Stimulated activated naive B cell treated with anti-CD40 and anti-IgM and Interleukin-4, amounts not matched to agents 10 μg/mL and 1 μg/mL and 100 μg/mL, for 72 hours (primary cell): ENCODE results near the gene COL7A1.

Experiments
- ATAC-seq, 2 donors: fragments of 150-1000 bp; cut with Tn5 transposase; replicated peaks; 2 replicates each; pipeline ENCODE4 v1.10.0; 2021; ENCODE audit warnings: moderate library complexity in 1 of 2
- DNase-seq: peaks from one replicate; pipeline ENCODE4 v3.0.0; 2021
- H3K27ac Mint-ChIP-seq: one replicate; pipeline ENCODE4 v1.8.0; 2022; ENCODE audit warnings: mild to moderate bottlenecking, mixed read lengths
- H3K27me3 Mint-ChIP-seq, 2 donors: one replicate each; pipeline ENCODE4 v1.8.0; 2022; ENCODE audit warnings: mixed read lengths in 2 of 2
- H3K36me3 Mint-ChIP-seq, 2 donors: one replicate each; pipeline ENCODE4 v1.8.0; 2022; ENCODE audit warnings: mixed read lengths in 2 of 2, mild to moderate bottlenecking in 1 of 2
- H3K4me1 Mint-ChIP-seq, 2 donors: one replicate each; pipeline ENCODE4 v1.8.0; 2022; ENCODE audit warnings: mixed read lengths in 2 of 2, mild to moderate bottlenecking in 1 of 2
- H3K4me3 Mint-ChIP-seq, 2 donors: one replicate each; pipeline ENCODE4 v1.8.0; 2022; ENCODE audit warnings: mild to moderate bottlenecking in 2 of 2, mixed read lengths in 2 of 2, moderate library complexity in 1 of 2
- H3K9me3 Mint-ChIP-seq, 2 donors: one replicate each; pipeline ENCODE4 v1.8.0; 2022; ENCODE audit warnings: mixed read lengths in 2 of 2, mild to moderate bottlenecking in 1 of 2

The COL7A1 gene

GRCh38 chr3:48629894-48630293 lies 34.8 kb upstream of the COL7A1 start:
- Mint-ChIP-seq H3K4me1 (peaks cover 7 to 20% of the 10 kb centered on the region in 2 donors), H3K9me3 (no peaks in the 10 kb centered on the region), H3K27me3 (no peaks in the 10 kb centered on the region), H3K36me3 (peaks cover 33 to 59% of the 10 kb centered on the region in 2 donors), H3K27ac (no peak overlapping the region), H3K4me3 (no peak overlapping the region)
- ATAC-seq = no peak
- DNase-seq = no peak

- H3K9me3 Mint-ChIP-seq = no peaks in the 10 kb centered on the region
- H3K27me3 Mint-ChIP-seq = no peaks in the 10 kb centered on the region
- no peak overlapping the region for H3K27ac Mint-ChIP-seq
- H3K4me1 Mint-ChIP-seq = peaks cover 1 to 6% of the 10 kb centered on the region in 2 donors
- H3K4me3 Mint-ChIP-seq = no peak overlapping the region
- DNase-seq (no peak), ATAC-seq (no peak)
- peaks cover 35 to 63% of the 10 kb centered on the region in 2 donors for H3K36me3 Mint-ChIP-seq
These were observed 33.3 kb upstream of the COL7A1 start for GRCh38 chr3:48628277-48629017.

DNA sequence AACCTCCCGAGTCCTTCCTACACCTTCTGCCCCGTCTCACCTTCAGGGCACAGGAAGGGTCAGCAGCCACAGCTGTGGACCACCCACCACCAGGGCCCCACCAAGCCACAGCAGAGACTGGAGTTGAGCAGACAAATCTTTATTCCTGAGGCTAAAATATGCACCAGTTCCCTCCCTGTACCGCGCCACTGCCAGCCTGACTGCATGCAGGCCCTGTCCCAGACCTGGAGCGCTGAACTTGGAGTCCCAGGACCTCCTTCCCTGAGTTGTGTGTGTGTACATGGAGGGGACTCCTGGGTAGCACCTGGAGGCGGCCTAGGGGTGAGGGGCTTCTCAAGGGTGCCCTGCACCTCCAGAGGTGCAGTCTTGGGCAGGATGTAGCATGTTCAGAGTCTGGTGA lies 30.5 kb upstream of the COL7A1 start:
- no peaks in the 10 kb centered on the region for H3K9me3 Mint-ChIP-seq
- no peak for DNase-seq
- H3K27me3 Mint-ChIP-seq = no peaks in the 10 kb centered on the region
- no peak for ATAC-seq
- H3K4me1 Mint-ChIP-seq = peaks cover 2 to 4% of the 10 kb centered on the region in 2 donors
- H3K36me3 Mint-ChIP-seq = peaks cover 32 to 56% of the 10 kb centered on the region in 2 donors
- no peak overlapping the region for H3K4me3 Mint-ChIP-seq
- no peak overlapping the region for H3K27ac Mint-ChIP-seq

DNA sequence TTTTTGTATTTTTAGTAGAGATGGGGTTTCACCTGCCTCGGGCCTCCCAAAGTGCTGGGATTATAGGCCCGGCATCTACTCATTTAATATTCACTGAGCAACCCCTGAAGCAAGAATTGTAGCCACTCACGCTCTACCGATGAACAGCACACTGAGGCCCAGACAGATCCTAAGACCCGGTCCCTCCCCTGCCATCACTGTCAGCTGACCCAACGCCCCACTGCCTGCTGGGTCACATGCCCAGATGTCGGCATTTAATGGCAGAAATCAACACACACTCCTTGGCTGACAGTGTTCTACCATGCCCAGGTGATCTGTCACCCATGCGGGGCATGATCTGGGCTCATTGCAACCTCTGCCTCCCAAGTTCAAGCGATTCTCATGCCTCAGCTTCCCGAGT lies 29.6 kb upstream of the COL7A1 start:
- peaks cover 32 to 62% of the 10 kb centered on the region in 2 donors for H3K36me3 Mint-ChIP-seq
- no peak overlapping the region for H3K4me3 Mint-ChIP-seq
- ATAC-seq (no peak), DNase-seq (no peak)
- H3K9me3 Mint-ChIP-seq = peaks cover 0 to 3% of the 10 kb centered on the region in 2 donors
- H3K27ac Mint-ChIP-seq = no peak overlapping the region
- H3K27me3 Mint-ChIP-seq = no peaks in the 10 kb centered on the region
- H3K4me1 Mint-ChIP-seq = peaks cover 4 to 5% of the 10 kb centered on the region in 2 donors

- Mint-ChIP-seq H3K27me3 (no peaks in the 10 kb centered on the region), H3K27ac (no peak overlapping the region), H3K4me3 (no peak overlapping the region), H3K9me3 (peaks cover 0 to 3% of the 10 kb centered on the region in 2 donors), H3K4me1 (peaks cover 4 to 5% of the 10 kb centered on the region in 2 donors), H3K36me3 (peaks cover 29 to 56% of the 10 kb centered on the region in 2 donors)
- ATAC-seq (no peak), DNase-seq (no peak)
These were observed 28.9 kb upstream of the COL7A1 start for GRCh38 chr3:48623851-48624547.

DNA sequence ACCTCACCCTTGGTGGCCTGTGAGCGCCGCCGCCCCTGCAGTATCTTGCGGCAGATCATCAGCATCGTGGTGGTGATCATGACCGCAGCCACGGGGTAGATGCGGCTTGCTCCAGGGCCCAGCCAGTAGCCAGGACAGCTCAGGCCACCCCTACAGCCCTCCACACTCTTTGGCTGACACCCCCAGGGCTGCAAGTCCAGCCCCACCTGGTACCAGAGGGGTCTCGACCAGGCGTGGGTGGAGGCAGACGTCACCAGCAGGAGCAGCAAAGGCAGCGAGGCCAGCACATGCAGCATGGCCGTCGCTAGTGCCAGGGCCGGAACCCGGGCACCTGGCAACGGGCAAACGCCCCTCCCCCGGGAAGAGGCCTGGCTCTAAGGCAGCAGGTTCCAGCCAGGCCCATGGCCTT lies 26.3 kb upstream of the COL7A1 start, which contains the start of gene TMEM89:
TSS of gene TMEM89 (minus strand) at position 309 of the 409 bp plus-strand sequence. CDS start at position 296, 13 bp downstream.
- ATAC-seq (no peak), DNase-seq (no peak)
- H3K9me3 Mint-ChIP-seq = peaks cover 3 to 9% of the 10 kb centered on the region in 2 donors
- no peak within 1 kb of the TSS for H3K4me3 Mint-ChIP-seq
- H3K27ac Mint-ChIP-seq = no peak within 1 kb of the TSS
- no peaks in the 10 kb centered on the region for H3K27me3 Mint-ChIP-seq
- H3K36me3 Mint-ChIP-seq = peaks cover 29 to 44% of the 10 kb centered on the region in 2 donors
- peaks cover 4 to 5% of the 10 kb centered on the region in 2 donors for H3K4me1 Mint-ChIP-seq

- Mint-ChIP-seq H3K36me3 (peaks cover 23 to 29% of the 10 kb centered on the region in 2 donors), H3K27ac (peak overlapping the region; percentile 37), H3K4me1 (peaks cover 4 to 5% of the 10 kb centered on the region in 2 donors), H3K9me3 (peaks cover 3 to 9% of the 10 kb centered on the region in 2 donors), H3K27me3 (no peaks in the 10 kb centered on the region), H3K4me3 (no peak overlapping the region)
- no peak for ATAC-seq
- DNase-seq = no peak
These were observed 24.7 kb upstream of the COL7A1 start for GRCh38 chr3:48619541-48620524.

GRCh38 chr3:48617559-48617958 lies 22.4 kb upstream of the COL7A1 start:
- no peak overlapping the region for H3K4me3 Mint-ChIP-seq
- H3K27me3 Mint-ChIP-seq = peaks cover 0 to 4% of the 10 kb centered on the region in 2 donors

DNA sequence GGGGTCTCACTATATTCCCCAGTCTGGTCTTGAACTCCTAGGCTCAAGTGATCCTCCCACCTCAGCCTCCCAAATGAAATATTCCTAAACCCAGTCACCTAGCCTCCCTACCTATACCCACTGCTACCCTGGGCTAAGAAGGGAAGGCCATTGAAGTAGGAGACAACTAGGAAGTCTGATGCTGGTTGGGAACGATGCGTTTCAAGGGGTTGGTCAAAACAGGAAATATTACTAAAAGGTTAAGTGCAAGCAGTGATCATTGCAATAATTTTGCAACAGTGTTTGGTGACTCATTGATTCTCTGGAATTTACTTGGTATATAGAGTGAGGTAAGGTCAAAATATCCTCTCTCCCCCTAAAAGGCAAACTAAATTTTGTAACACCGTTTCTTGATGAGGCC lies 18.9 kb upstream of the COL7A1 start:
- H3K4me3 Mint-ChIP-seq = peak overlapping the region; percentile 9 to 35
- DNase-seq (no peak), ATAC-seq (peak; percentile 49 to 61)
- peak overlapping the region; percentile 91 for H3K27ac Mint-ChIP-seq
- peaks cover 13% of the 10 kb centered on the region in 2 donors for H3K36me3 Mint-ChIP-seq
- H3K9me3 Mint-ChIP-seq = peaks cover 0 to 9% of the 10 kb centered on the region in 2 donors
- peaks cover 13 to 21% of the 10 kb centered on the region in 2 donors for H3K4me1 Mint-ChIP-seq
- peaks cover 0 to 4% of the 10 kb centered on the region in 2 donors for H3K27me3 Mint-ChIP-seq

More at GRCh38 chr3:48617559-48617958, 22.4 kb upstream of the COL7A1 start:
- Mint-ChIP-seq H3K36me3 (peaks cover 23 to 30% of the 10 kb centered on the region in 2 donors), H3K4me1 (peaks cover 12 to 19% of the 10 kb centered on the region in 2 donors), H3K9me3 (peaks cover 3 to 9% of the 10 kb centered on the region in 2 donors), H3K27ac (no peak overlapping the region)
- ATAC-seq (no peak), DNase-seq (no peak)

DNA sequence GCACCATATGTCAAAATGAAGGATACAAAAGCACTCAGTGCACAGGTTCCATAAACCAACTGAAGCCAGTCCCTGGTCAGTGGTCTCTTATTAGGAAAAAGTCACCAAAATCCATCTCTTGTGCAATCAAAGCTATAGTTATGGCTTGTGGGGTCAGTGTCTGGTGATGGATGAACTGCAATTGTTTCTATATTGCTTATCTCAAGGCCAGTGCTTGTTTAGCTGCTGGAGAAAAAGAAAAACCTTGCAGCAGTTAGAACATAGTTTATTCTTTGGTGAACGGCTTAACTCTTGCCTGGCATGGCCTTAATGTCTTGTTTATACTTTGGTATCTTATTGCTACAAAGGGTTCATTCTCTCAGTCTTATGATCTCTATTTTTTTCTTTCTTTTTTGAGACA lies 17.2 kb upstream of the COL7A1 start:
- Mint-ChIP-seq H3K27ac (no peak overlapping the region), H3K36me3 (peaks cover 12 to 18% of the 10 kb centered on the region in 2 donors), H3K9me3 (peaks cover 0 to 3% of the 10 kb centered on the region in 2 donors), H3K27me3 (peaks cover 0 to 4% of the 10 kb centered on the region in 2 donors), H3K4me3 (no peak overlapping the region), H3K4me1 (peaks cover 19 to 29% of the 10 kb centered on the region in 2 donors)
- no peak for DNase-seq
- ATAC-seq = no peak

DNA sequence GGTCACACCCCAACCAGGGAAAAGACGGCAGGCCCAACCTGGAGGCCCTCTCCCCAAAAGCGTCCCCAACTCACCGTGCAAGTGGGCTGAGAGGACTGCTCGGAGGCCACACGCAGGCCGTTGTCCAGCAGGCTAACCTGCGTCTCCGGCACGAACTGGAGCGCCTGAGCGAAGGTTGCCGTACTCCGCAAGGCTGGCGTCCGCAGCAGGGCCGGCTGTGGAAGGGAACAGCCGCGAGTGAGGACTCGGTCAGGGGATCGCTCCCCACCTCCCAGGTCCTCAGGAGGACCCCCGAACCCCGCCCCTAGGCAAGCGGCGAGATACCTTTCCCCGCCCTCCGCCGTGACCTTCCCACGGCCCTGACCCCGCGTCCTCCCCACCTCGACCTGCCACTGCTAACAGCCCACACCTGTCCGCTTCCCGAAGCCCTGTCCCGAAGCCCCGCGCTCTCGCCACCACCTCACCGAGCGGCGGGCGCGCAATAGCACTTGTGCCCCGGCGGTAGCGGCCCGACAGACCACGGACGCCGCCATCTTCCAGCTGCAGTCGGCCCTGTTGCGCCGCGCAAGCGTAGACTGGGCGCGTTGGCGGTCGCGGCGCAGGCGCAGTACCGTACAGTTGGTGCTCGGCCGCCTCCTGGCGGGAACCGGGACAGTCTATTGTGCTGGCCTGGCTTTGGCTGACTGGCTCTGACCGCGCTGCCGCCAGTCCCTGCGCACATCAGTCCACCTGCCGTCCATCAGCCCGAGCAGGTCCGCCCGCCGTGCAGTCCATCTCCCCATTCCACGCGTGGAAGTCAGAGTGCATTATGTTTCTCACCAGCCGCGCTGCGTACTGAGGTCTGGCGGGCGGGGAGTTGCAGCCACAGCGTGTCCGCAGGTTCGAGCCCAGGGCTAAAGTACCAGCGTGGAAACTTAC lies 14.2 kb upstream of the COL7A1 start, which contains the start of gene UQCRC1:
TSS of gene UQCRC1 (minus strand) at position 559 of the 918 bp plus-strand sequence. CDS start at position 533, 26 bp downstream.
- Mint-ChIP-seq H3K27me3 (peaks cover 0 to 4% of the 10 kb centered on the region in 2 donors), H3K36me3 (peaks cover 13 to 27% of the 10 kb centered on the region in 2 donors), H3K4me1 (peaks cover 20 to 28% of the 10 kb centered on the region in 2 donors), H3K27ac (peak within 1 kb of the TSS; percentile 99), H3K9me3 (no peaks in the 10 kb centered on the region), H3K4me3 (peak within 1 kb of the TSS; percentile 100)
- DNase-seq = peak; percentile 92
- peak; percentile 97 to 98 for ATAC-seq

DNA sequence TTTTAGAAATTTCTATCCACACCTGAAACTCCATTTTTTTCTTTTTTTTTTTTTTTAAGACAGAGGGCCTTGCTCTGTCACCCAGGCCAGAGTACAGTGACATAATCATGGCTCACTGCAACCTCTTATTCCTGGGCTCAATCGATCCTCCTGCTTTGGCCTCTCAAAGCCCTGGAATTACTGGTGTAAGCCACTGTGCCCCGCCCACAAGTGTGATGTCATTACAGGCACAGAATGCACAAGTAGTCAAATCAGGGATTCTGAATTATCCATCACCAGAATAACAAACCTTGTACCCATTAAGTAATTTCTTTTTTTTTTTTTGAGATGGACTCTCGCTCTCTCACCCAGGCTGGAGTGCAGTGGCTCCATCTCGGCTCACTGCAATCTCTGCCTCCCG lies 12.4 kb upstream of the COL7A1 start:
- Mint-ChIP-seq H3K36me3 (peaks cover 20 to 33% of the 10 kb centered on the region in 2 donors), H3K27ac (no peak overlapping the region), H3K9me3 (no peaks in the 10 kb centered on the region), H3K4me3 (no peak overlapping the region), H3K27me3 (no peaks in the 10 kb centered on the region), H3K4me1 (peaks cover 12 to 15% of the 10 kb centered on the region in 2 donors)
- ATAC-seq (no peak), DNase-seq (no peak)

DNA sequence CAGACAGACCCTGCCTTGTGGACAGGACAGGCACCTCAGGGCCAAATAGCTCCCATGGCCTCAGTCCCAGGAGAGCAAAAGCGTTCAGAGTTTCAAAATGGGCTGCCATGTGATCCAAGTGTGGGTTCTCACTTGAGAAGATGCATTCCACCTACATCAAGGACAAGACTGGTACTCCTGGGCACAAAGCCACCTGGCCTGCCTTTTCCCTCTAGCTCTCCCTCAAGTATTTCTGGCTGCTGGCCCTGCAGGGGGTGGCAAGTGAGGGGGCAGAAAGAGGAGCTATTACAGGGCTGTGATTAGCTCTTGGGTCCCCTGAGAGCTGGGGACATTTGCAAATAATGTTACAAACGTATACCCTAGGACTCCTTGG lies 6.5 kb upstream of the COL7A1 start:
- Mint-ChIP-seq H3K4me1 (peaks cover 0 to 2% of the 10 kb centered on the region in 2 donors), H3K36me3 (peaks cover 29 to 64% of the 10 kb centered on the region in 2 donors), H3K27me3 (no peaks in the 10 kb centered on the region), H3K27ac (no peak overlapping the region), H3K9me3 (no peaks in the 10 kb centered on the region), H3K4me3 (no peak overlapping the region)
- no peak for ATAC-seq
- no peak for DNase-seq
